GM21737 (cell line): Measurements from ENCODE around the gene FAM118B.
"Not testable (repeated sequence)": the region's sequence is repeated elsewhere in the genome, so short reads cannot be mapped to it uniquely, and the experiment has no call there.

Experiments used
- ATAC-seq: cut with Tn5 transposase; IDR thresholded peaks from one replicate; pipeline ENCODE4 v1.9.1; 2021; ENCODE audit warnings: mild to moderate bottlenecking, moderate library complexity; ENCODE audit not compliant: unreplicated experiment

The FAM118B gene

DNA sequence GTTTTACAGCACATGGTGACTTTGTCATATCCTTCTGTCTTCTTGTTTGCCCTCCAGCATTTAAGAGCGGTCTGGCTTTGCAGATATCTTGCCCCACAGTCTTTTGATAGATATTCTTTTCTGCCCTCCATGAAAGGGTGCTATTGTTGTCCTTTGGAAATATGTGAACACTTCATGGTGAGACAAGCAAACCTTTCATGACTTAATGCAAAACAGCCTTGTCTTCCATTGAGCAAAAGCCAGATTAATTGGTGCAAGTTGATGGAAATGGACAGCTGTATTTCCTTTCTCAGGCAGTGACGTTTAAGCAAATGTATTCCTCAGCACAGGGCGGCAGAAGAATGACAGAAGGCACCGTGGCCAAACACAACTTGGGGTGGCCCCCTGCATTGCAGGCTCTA, 96.7 kb downstream of the FAM118B start:
- ATAC-seq = no peak

- not testable (repeated sequence) for ATAC-seq
Measured at GRCh38 chr11:126308771-126309170, 97.2 kb downstream of the FAM118B start.

GRCh38 chr11:126310200-126310991, 98.8 kb downstream of the FAM118B start:
- no peak for ATAC-seq

DNA sequence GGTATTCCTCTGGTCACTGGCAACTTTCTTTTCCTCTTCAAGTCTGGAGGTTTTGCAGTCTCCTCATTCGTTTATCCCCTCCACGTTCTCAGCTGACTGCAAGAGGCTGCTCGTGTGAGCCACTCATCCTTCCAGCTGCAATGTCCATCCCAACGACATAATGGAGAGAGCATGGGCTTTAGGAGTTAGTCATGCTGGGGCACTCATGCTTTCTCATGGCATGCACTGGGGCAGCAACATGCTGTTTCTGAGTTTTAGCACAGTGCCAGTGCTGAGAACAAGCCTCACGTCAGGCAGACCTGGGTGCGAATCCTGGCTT, 99.4 kb downstream of the FAM118B start:
- ATAC-seq = no peak

DNA sequence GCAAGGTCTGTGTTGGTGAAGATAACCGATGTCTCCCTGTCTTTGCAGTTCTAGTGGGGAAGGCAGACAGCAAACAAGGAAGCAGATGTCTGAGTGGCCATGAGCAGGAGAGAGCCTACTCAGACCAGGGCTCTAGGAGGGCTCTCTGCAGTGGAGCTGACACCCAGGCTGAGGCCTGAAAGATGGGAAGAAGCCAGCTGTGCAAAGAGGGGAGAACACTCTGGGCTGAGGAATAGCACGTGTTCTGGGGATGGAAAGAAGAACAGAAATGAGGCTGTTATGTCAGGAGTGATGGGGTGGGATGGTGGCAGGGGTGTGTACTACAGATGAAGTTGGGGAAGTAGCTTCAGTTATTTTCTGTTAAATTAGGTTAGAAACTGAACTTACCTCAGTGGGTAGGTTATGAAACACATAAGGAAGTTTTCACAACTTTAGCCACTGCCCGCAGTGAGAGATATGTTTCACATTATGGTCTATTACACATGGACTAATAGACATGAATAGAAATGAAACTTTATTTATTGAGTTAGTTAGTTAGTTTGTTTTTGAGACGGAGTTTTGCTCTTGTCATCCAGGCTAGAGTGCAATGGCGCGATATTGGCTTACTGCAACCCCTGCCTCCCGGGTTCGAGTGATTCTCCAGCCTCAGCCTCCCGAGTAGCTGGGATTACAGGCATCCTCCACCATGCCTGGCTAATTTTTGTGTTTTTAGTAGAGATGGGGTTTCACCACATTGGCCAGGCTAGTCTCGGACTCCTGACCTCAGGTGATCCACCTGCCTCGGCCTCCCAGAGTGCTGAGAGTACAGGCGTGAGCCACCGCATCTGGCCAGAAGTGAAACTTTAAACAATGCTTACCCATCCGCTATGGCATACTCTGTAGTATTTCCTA, 100.1 kb downstream of the FAM118B start:
- ATAC-seq = peak; percentile 72
